Activated naive CD4-positive, alpha-beta T cell treated with anti-CD3 and anti-CD28 coated beads for 36 hours (primary cell): Measurements from ENCODE around the gene ITGBL1. TPM values are rescaled to one million over a fixed set of nuclear protein-coding genes. Genes with fewer than 3 reads are reported as not detected.

Source experiments
- CTCF ChIA-PET: fragments of 350-600 bp; sonication (Branson Sonifier 250); formaldehyde crosslinking; loops from one replicate; lab custom pipeline; 2021; ENCODE audit warnings: antibody characterized with exemption; lab: Charles Lee
- DNase-seq: peaks from one replicate; pipeline ENCODE4 v3.0.0-alpha.2; 2020
- H3K27ac Mint-ChIP-seq: one replicate; pipeline ENCODE4 v1.8.0; 2021; ENCODE audit warnings: mild to moderate bottlenecking, mixed read lengths
- H3K27me3 Mint-ChIP-seq: one replicate; pipeline ENCODE4 v1.8.0; 2021; ENCODE audit warnings: low read depth, mixed read lengths
- H3K36me3 Mint-ChIP-seq: one replicate; pipeline ENCODE4 v1.8.0; 2021; ENCODE audit warnings: low read depth, mixed read lengths
- H3K4me1 Mint-ChIP-seq: one replicate; pipeline ENCODE4 v1.8.0; 2021; ENCODE audit warnings: low read depth, mixed read lengths
- H3K4me3 Mint-ChIP-seq: one replicate; pipeline ENCODE4 v1.8.0; 2021; ENCODE audit warnings: mild to moderate bottlenecking, moderate library complexity, mixed read lengths
- H3K9me3 Mint-ChIP-seq: one replicate; pipeline ENCODE4 v1.8.0; 2021; ENCODE audit warnings: mixed read lengths
- intact Hi-C: fragments of 100-400 bp; cut with micrococcal nuclease; formaldehyde crosslinking; loops from one replicate; pipeline ENCODE4 v1.15.1; 2023
- total RNA-seq, 2 experiments: library from RNA; stranded (reverse); gene quantifications; one replicate each; pipeline ENCODE4 v1.2.3, GENCODE V29; 2021

The ITGBL1 gene
- not detected for total RNA-seq

GRCh38 chr13:101452519-101453485, at the start of gene ITGBL1:
Gene ITGBL1, plus strand, starts transcription at chr13:101452675. Its CDS starts 159 bp downstream, at chr13:101452834.
- CTCF ChIA-PET: no interaction called here
- H3K27me3 Mint-ChIP-seq: peaks cover 29% of the 10 kb centered on the region
- peaks cover 7% of the 10 kb centered on the region for H3K4me1 Mint-ChIP-seq
- no peaks in the 10 kb centered on the region for H3K36me3 Mint-ChIP-seq
- no peaks in the 10 kb centered on the region for H3K9me3 Mint-ChIP-seq
- no peak within 1 kb of the TSS for H3K27ac Mint-ChIP-seq
- H3K4me3 Mint-ChIP-seq: no peak within 1 kb of the TSS
- intact Hi-C loops: no loop called here
- no peak for DNase-seq

- Mint-ChIP-seq H3K27me3 (peaks cover 9% of the 10 kb centered on the region), H3K36me3 (no peaks in the 10 kb centered on the region), H3K4me1 (no peaks in the 10 kb centered on the region), H3K9me3 (no peaks in the 10 kb centered on the region), H3K4me3 (no peak overlapping the region), H3K27ac (no peak overlapping the region)
- no peak for DNase-seq
- intact Hi-C loops: no loop called here
- CTCF ChIA-PET: no interaction called here
Observed at GRCh38 chr13:101406791-101407190, 45.7 kb upstream of the ITGBL1 start.

DNA sequence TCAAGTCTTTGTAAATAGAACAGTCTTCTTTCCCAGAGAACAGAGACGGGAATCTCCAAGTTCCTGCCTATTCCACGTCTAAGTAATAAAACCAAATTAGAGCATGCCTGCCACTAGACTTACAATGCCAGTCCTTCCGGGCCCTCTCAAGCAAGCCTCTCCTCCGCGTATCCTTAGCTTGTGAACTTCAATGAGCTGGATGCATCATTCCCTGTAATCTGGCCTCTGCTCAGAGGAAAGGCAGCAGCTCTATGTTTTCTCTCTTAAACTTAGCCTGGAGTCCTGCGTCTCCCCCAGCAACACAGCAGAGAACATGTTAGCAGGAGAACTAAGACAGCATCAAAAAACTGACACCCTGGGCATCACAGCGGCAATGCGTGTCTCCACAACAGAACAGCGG, 44.3 kb upstream of the ITGBL1 start:
- Mint-ChIP-seq H3K27ac (no peak overlapping the region), H3K4me1 (no peaks in the 10 kb centered on the region), H3K9me3 (no peaks in the 10 kb centered on the region), H3K27me3 (peaks cover 9% of the 10 kb centered on the region), H3K36me3 (no peaks in the 10 kb centered on the region), H3K4me3 (no peak overlapping the region)
- no peak for DNase-seq
- intact Hi-C loops: no loop called here
- CTCF ChIA-PET: no interaction called here

GRCh38 chr13:101408992-101409656, 43.4 kb upstream of the ITGBL1 start:
- Mint-ChIP-seq H3K4me1 (no peaks in the 10 kb centered on the region), H3K36me3 (no peaks in the 10 kb centered on the region), H3K4me3 (no peak overlapping the region), H3K27ac (no peak overlapping the region), H3K9me3 (no peaks in the 10 kb centered on the region), H3K27me3 (peaks cover 10% of the 10 kb centered on the region)
- intact Hi-C loops: no loop called here
- no peak for DNase-seq
- CTCF ChIA-PET: no interaction called here

- H3K27me3 Mint-ChIP-seq: peaks cover 20% of the 10 kb centered on the region
- H3K27ac Mint-ChIP-seq: no peak overlapping the region
- no peaks in the 10 kb centered on the region for H3K9me3 Mint-ChIP-seq
- no peak for DNase-seq
- H3K36me3 Mint-ChIP-seq: no peaks in the 10 kb centered on the region
- no peak overlapping the region for H3K4me3 Mint-ChIP-seq
- H3K4me1 Mint-ChIP-seq: peaks cover 4% of the 10 kb centered on the region
- intact Hi-C loops: no loop called here
- CTCF ChIA-PET: no interaction called here
Observed at GRCh38 chr13:101412076-101412475, 40.4 kb upstream of the ITGBL1 start.

DNA sequence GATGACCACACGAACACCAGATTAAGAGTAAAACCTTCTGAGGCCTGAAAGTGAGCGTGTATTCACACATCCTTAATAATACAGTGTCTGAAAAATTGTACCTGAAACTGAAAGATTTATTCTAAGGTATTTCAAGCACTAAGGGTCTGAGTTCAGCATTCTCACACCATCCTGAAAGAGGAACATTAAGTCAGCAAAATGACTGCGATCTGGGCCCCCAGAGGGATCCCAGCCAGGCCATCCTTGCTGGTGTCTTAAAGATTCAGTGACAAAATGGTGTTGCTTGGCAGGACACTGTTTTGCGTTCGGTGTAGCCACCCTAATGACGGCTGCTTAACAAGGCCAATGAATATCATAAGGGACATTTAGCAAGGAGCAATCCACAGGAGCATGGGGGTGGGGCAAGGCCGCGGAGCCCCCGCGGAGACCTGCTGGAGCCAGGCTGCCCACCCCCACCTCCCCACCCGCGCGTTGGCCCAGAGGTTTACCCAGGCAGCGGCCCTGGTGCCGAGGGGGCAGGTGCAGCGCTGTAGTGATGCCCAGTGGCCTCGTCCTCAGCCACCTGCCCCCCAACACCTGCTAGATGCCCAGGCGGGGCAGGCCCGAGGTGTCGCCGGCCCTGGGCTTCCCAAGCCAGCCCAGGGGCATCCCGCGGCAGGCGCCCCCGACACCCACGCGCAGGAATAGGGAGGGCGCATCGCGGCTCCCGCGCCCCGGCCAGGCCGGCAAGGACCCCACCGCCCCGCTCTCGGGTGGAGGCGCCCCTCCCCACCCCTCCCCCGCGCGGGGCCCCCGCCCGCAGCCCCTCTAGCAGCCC, 36.9 kb upstream of the ITGBL1 start:
- intact Hi-C loops: no loop called here
- Mint-ChIP-seq H3K9me3 (no peaks in the 10 kb centered on the region), H3K4me1 (peaks cover 4% of the 10 kb centered on the region), H3K27me3 (peaks cover 37% of the 10 kb centered on the region), H3K4me3 (no peak overlapping the region), H3K27ac (no peak overlapping the region), H3K36me3 (no peaks in the 10 kb centered on the region)
- DNase-seq: no peak
- CTCF ChIA-PET: no interaction called here

GRCh38 chr13:101416181-101417042, 36.1 kb upstream of the ITGBL1 start, which contains the start of gene NALCN:
Gene NALCN, minus strand, starts transcription at chr13:101416508. Its CDS starts 17,382 bp downstream, at chr13:101399126.
- no peaks in the 10 kb centered on the region for H3K9me3 Mint-ChIP-seq
- H3K36me3 Mint-ChIP-seq: no peaks in the 10 kb centered on the region
- H3K27me3 Mint-ChIP-seq: peaks cover 37% of the 10 kb centered on the region
- H3K4me1 Mint-ChIP-seq: peaks cover 4% of the 10 kb centered on the region
- CTCF ChIA-PET: no interaction called here
- DNase-seq: no peak
- intact Hi-C loops: no loop called here
- no peak within 1 kb of the TSS for H3K27ac Mint-ChIP-seq
- no peak within 1 kb of the TSS for H3K4me3 Mint-ChIP-seq

DNA sequence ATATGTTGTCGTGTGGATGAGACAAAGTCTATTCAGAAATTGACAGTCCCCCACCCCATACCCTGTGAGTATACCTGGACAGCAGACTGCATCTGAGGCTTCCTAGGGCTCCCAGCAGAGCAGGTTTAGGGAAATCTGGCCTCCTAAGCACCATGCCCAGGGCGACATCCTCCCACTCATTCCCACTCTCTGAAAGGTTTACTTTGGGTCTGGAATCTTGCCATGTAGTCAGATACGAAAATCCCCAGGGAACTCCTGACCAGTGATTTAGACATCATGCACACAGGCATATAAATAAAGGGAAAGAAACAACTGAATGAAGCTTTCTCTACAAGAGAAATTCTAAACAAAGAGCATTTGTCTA, 35.5 kb upstream of the ITGBL1 start:
- Mint-ChIP-seq H3K36me3 (no peaks in the 10 kb centered on the region), H3K27ac (no peak overlapping the region), H3K4me3 (no peak overlapping the region), H3K4me1 (peaks cover 4% of the 10 kb centered on the region), H3K27me3 (peaks cover 37% of the 10 kb centered on the region), H3K9me3 (no peaks in the 10 kb centered on the region)
- CTCF ChIA-PET: no interaction called here
- DNase-seq: no peak
- intact Hi-C loops: no loop called here

DNA sequence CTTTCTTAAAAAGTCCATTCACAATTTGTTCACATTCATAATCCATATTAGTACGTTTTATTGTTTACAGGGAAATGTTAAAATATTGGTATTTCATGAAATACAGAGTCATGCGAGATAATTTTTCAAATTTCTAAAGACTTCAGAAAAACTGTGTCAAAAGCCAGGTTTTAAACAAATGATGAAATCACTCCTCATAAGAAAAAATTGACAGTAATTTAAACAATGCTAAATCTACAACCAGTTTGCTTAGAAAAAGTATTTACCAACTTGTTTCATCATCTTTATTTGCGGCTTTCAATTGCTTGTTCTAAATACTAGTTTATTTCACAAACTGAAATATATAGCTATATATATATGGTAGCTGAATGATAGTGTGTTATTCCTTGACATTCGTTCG, 35.0 kb upstream of the ITGBL1 start:
- CTCF ChIA-PET: no interaction called here
- no peak for DNase-seq
- no peak overlapping the region for H3K27ac Mint-ChIP-seq
- H3K9me3 Mint-ChIP-seq: no peaks in the 10 kb centered on the region
- H3K4me3 Mint-ChIP-seq: no peak overlapping the region
- H3K36me3 Mint-ChIP-seq: no peaks in the 10 kb centered on the region
- H3K27me3 Mint-ChIP-seq: peaks cover 37% of the 10 kb centered on the region
- peaks cover 4% of the 10 kb centered on the region for H3K4me1 Mint-ChIP-seq
- intact Hi-C loops: no loop called here

GRCh38 chr13:101423872-101424271, 28.6 kb upstream of the ITGBL1 start:
- Mint-ChIP-seq H3K27ac (no peak overlapping the region), H3K27me3 (peaks cover 13% of the 10 kb centered on the region), H3K4me3 (no peak overlapping the region), H3K9me3 (no peaks in the 10 kb centered on the region), H3K4me1 (no peaks in the 10 kb centered on the region), H3K36me3 (no peaks in the 10 kb centered on the region)
- DNase-seq: no peak
- CTCF ChIA-PET: interaction anchor here (1.4 kb wide), 1 partner anchor 279 kb away, joined by 4 read pairs; no protein-coding TSS in a partner anchor
- intact Hi-C loops: no loop called here

- Mint-ChIP-seq H3K27me3 (peaks cover 7% of the 10 kb centered on the region), H3K9me3 (no peaks in the 10 kb centered on the region), H3K4me1 (no peaks in the 10 kb centered on the region), H3K27ac (no peak overlapping the region), H3K36me3 (no peaks in the 10 kb centered on the region), H3K4me3 (no peak overlapping the region)
- CTCF ChIA-PET: interaction anchor here (1.4 kb wide), 1 partner anchor 280 kb away, joined by 4 read pairs; no protein-coding TSS in a partner anchor
- no peak for DNase-seq
- intact Hi-C loops: no loop called here
Observed at GRCh38 chr13:101424381-101425155, 27.9 kb upstream of the ITGBL1 start.
